Left colon (tissue), 2 donors: ENCODE data around the gene TMTC2. TPM values are rescaled to one million over a fixed set of nuclear protein-coding genes. Genes with fewer than 3 reads are reported as not detected.
"Not testable (repeated sequence)": the region's sequence is repeated elsewhere in the genome, so short reads cannot be mapped to it uniquely, and the experiment has no call there.

Experiments used
- ATAC-seq: fragments of 200-7000 bp; cut with Tn5 transposase; one replicate; pipeline ENCODE4 v1.9.1; 2020; ENCODE audit warnings: mild to moderate bottlenecking, moderate library complexity
- DNase-seq, 2 donors: peaks; one replicate each; pipeline ENCODE4 v3.0.0-alpha.2; 2020
- intact Hi-C, 2 donors: fragments of 100-400 bp; cut with DNase I in 1 of 2; cut with micrococcal nuclease in 1 of 2; formaldehyde crosslinking; loops; one replicate each; pipeline versions ENCODE4 v1.11.2 to v1.14.0; 2022; cut with DNase I, micrococcal nuclease
- total RNA-seq, 2 donors: library from RNA; stranded (reverse); fragmentation: NEBNext Ultra II Directional; extraction: Animal tissue kit (Norgen Biotek cat#: 25700); gene quantifications; one replicate each; pipeline ENCODE4 v1.2.1, GENCODE V29; 2021
- donor health status: DM: no; HTN: no; CAD: no.
- donor health status: DM: yes; HTN: yes; CAD: no.

The TMTC2 gene
- total RNA-seq, 2 donors from 2014 or later, result 11.6 to 14.7 TPM

- intact Hi-C loops, result no loop called here
- ATAC-seq, result no peak
Measured at GRCh38 chr12:83075471-83075870, 388.8 kb downstream of the TMTC2 start.

GRCh38 chr12:83077041-83077440 lies 390.3 kb downstream of the TMTC2 start:
- ATAC-seq (no peak), DNase-seq (no peak)
- intact Hi-C loops, result no loop called here

More at GRCh38 chr12:83075471-83075870, 388.8 kb downstream of the TMTC2 start:
- DNase-seq, result no peak

- no peak for DNase-seq
- no peak for ATAC-seq
- intact Hi-C loops, result no loop called here
Measured at GRCh38 chr12:83082690-83083276, 396.1 kb downstream of the TMTC2 start.

DNA sequence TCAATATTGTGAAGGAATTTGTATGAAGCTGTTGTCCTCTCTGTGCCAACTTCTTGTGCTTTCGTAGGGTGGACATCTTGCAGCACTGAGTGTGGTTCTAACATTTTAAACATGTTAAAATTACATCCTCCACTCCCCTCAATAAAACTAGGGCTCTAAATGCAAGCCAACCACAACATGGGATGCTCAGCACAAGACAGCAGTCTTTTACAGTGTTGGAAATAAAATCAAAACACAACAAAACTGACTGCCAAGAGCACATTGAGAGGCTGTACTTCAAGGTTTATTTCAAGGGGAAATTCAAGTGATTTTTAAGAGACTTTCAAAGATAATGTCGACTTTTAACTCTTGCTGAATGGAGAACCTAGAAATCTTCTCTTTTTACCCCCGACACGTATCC lies 396.9 kb downstream of the TMTC2 start:
- DNase-seq, result no peak
- intact Hi-C loops, result no loop called here
- ATAC-seq, result no peak

DNA sequence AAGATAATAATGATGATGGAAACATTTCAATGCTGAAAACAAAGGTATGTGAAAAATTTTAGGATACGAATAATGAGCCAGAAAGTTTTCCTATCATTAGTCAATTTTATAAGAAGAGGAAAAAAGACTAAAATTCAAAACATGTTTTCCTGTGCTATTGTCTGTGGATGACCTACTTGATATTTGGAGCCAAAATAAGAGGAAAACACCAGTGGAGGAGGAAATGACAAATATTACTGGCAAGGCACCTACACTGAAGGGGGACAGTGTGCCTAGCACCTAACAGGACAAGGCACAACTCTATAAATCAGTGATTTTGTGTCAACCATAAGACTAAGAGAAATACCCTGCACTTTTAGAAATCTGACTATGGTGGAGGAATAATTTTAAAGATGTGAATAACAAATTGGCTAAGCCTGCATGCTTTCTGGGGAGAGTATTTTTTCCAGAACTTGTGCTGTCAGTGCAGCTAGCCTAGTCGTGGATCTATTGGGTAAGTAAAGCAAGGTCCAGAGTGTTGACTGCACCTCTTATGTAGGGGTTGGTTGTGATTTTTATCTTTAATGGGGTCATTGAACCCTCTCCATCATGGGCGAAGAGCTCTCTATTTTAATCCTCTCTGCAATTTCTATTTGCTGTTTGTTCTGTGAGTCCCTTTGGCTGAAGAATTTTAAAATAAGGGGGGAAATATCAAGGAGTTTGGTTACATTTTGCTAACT lies 398.0 kb downstream of the TMTC2 start:
- ATAC-seq (no peak), DNase-seq (no peak)
- intact Hi-C loops, result no loop called here

DNA sequence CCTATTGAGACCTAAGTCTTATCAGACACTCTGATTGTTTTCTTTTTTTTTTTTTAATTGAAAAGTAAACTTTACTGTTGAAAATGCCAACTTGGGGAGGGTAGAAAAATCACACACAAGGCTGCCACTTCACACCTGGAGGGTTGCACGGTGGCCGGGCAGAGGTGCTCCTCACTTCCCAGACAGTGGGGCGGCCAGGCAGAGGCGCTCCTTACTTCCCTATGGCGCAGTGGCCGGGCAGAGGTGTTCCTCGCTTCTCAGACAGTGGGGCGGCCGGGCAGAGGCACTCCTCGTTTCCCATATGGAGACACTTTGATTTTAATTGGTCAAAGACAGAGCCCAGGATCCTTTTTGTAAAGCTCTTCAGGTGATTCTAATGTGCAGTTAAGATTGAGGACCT lies 399.3 kb downstream of the TMTC2 start:
- DNase-seq, result no peak
- intact Hi-C loops, result no loop called here
- ATAC-seq, result no peak

- intact Hi-C loops, result no loop called here
- ATAC-seq, result no peak
- DNase-seq, result no peak
Measured at GRCh38 chr12:83089575-83089974, 402.9 kb downstream of the TMTC2 start.

- DNase-seq, result no peak
- ATAC-seq, result no peak
- intact Hi-C loops, result no loop called here
Measured at GRCh38 chr12:83092129-83092528, 405.4 kb downstream of the TMTC2 start.

DNA sequence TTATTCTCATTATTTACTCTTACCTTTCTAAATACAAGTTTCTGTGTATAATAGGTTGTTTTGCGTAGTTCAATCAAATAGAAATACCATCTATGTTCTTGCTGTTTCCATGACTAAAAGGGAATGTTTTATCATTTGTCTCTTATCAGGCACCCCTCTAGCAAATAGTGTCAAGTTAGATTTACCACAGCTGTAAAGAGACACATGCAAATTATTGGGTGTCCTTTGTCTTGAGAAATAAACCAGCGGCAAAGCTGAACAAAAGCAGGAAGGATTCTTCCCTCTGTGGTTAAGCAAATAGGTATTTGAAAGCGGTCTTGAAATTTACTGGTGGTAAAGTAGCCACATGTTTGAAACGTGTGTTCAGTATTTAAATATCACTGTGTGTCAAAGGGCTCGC lies 405.9 kb downstream of the TMTC2 start:
- ATAC-seq (no peak), DNase-seq (no peak)

DNA sequence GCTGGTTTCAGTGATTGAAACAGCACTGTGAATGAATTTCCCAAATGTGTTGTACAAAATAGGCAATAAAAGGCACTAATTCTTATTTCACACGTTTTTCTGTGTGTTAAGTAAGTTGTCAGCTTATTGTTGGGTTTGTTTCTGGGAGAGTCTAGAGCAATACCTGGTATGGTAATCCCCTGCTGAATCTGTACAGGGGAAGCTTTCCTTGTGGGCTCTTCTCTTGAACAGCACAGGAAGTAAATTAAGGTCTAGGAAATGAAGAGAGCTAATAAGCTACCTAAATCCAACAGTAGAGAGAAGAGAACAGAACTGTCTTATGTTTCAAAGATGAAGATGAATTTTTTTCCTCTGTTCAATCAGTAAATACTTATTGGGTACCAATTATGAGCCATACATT lies 406.7 kb downstream of the TMTC2 start:
- DNase-seq (no peak), ATAC-seq (no peak)
- intact Hi-C loops, result no loop called here

More for the DNA sequence above, 405.9 kb downstream of the TMTC2 start:
- intact Hi-C loops, result no loop called here

DNA sequence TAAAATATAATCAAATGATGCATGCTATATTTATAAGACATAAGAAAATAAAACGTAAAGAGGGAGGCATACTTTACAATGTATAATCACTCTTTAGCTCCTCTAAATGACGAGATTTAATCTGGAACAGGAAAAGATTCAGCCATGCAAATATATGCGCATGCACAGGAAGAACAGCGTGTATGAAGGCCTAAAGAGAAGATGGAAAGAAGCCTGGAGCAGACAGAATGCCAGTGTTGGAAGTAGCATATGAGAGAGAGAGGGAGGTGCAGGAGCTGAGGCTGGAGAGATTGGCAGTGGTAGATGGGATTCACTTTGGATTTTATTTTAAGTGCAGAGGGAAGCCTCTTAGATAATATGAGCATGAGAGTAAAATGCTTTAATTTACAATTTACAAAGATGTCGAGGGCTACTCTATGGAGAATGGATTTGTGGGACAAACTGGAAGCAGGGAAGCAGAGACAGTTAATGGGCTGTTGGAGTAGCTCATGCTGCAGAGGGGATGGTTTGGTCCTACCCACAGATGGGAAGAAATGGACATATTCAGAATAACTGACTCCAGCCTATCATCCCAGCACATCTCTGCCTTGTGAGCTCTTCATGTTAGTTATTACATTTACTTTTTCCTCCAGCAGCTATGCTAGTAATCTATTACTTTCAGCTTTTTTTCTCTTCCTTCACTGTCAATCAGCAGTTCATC lies 411.1 kb downstream of the TMTC2 start:
- intact Hi-C loops, result no loop called here
- ATAC-seq, result no peak
- DNase-seq, result no peak

- ATAC-seq (no peak), DNase-seq (no peak)
- intact Hi-C loops, result no loop called here
Measured at GRCh38 chr12:83099436-83099835, 412.7 kb downstream of the TMTC2 start.

GRCh38 chr12:83102499-83102898 lies 415.8 kb downstream of the TMTC2 start:
- DNase-seq, result no peak
- no peak for ATAC-seq
- intact Hi-C loops, result no loop called here

DNA sequence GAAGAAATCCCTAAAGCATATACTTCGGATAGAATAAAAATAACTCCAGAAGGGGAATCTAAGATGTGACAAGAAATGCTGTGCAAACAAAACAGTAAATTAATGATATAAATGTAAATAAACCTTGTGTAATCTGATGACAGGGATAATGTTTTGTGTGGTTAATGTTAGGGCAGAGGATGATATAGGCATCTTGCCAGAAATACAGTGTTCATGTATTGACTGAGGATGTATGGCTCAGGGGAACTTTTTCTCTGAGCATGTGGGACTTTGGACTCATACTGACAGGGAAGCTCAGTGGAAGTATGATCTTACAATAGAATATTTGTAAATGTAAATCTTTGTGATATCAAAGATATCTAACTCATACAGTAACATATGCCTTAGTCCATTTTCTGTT lies 420.2 kb downstream of the TMTC2 start:
- peak; percentile 61 for ATAC-seq
- intact Hi-C loops, result no loop called here
- DNase-seq, result no peak

DNA sequence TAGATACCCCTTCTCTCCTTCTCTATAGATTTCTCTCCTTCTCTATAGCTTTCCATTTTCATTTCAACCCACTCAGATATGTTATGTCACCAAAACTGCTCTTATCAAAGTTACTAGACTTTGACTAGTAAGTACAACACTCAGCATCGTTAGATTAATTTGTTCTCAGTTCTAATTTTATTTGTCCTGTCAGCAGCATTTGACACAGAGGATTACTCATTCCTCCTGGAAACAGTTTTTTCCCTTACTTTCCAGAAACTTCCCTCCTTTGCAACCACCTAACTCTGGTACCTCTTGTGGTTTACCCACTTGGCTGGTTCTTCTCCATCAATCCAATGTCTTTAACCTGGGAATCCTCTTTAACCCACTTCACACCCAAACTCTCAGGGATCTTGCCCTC lies 423.7 kb downstream of the TMTC2 start:
- intact Hi-C loops, result no loop called here
- ATAC-seq, result no peak

GRCh38 chr12:83113945-83114344 lies 427.2 kb downstream of the TMTC2 start:
- ATAC-seq (peak; percentile 64), DNase-seq (no peak)
- intact Hi-C loops, result no loop called here

More for the DNA sequence above, 423.7 kb downstream of the TMTC2 start:
- no peak for DNase-seq

GRCh38 chr12:83114966-83115365 lies 428.3 kb downstream of the TMTC2 start:
- no peak for ATAC-seq

GRCh38 chr12:83117926-83118325 lies 431.2 kb downstream of the TMTC2 start:
- DNase-seq, ATAC-seq, intact Hi-C loops: not testable (repeated sequence)

More at GRCh38 chr12:83114966-83115365, 428.3 kb downstream of the TMTC2 start:
- no peak for DNase-seq
- intact Hi-C loops, result no loop called here

GRCh38 chr12:83121897-83122622 lies 435.4 kb downstream of the TMTC2 start:
- intact Hi-C loops, result no loop called here
- ATAC-seq (no peak), DNase-seq (no peak)

DNA sequence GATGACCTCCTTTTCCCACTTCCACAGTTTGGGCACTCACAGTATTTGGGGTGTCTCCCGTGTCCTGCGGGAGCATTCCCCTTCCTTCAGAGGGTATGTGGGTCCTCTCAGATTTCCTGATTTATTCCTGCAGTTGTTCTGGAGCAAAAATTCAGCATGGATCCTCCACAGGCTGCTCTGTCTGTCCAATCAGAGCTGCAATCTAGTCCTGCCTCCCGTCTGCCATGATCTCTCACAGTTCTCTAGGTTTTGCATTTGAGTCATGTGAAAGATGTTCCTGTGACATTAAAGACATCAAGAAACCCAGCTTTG lies 435.9 kb downstream of the TMTC2 start:
- ATAC-seq, result no peak
- intact Hi-C loops, result no loop called here
- DNase-seq, result no peak
